PC-3 (cell line): ENCODE results near the gene HNRNPLL. TPM values are rescaled to one million over a fixed set of nuclear protein-coding genes. Genes with fewer than 3 reads are reported as not detected.

Source experiments
- ATAC-seq: fragments of 200-7000 bp; cut with Tn5 transposase; 2 replicates; pipeline ENCODE4 v1.9.1; 2020; ENCODE audit warnings: mild to moderate bottlenecking, moderate library complexity
- BruUV-seq: library from RNA; stranded (reverse); fragments of 400-500 nt; replicated peaks from 2 replicates; lab custom pipeline; 2021; lab: Mats Ljungman, UMichigan
- CTCF ChIA-PET: fragments of 300-600 bp; sonication (Branson Sonifier 250); formaldehyde crosslinking; loops from one replicate; lab custom pipeline; 2022; ENCODE audit warnings: antibody characterized with exemption; lab: Charles Lee
- POLR2A ChIA-PET: fragments of 300-600 bp; sonication (Branson Sonifier 250); formaldehyde crosslinking; loops from one replicate; lab custom pipeline; 2022; ENCODE audit warnings: antibody characterized with exemption; ENCODE audit not compliant: unreplicated experiment; lab: Charles Lee
- DNase-seq: peaks from one replicate; pipeline ENCODE4 v3.0.0-alpha.2; 2015
- H2AFZ ChIP-seq: fragments of 300-600 bp; sonication (generic); 2 replicates; pipeline ENCODE4 v1.6.0; 2016; ENCODE audit warnings: antibody characterized with exemption, low read length
- H3F3A ChIP-seq: fragments of 300-600 bp; sonication (generic); one replicate; pipeline ENCODE4 v1.6.0; 2017; ENCODE audit warnings: antibody characterized with exemption, low read length, control low read depth, mild to moderate bottlenecking; ENCODE audit not compliant: unreplicated experiment
- H3K27ac ChIP-seq: fragments of 300-600 bp; sonication (generic); 2 replicates; pipeline ENCODE4 v1.5.1; 2016; ENCODE audit warnings: mild to moderate bottlenecking, low read length
- H3K27me3 ChIP-seq: fragments of 300-600 bp; sonication (generic); 2 replicates; pipeline ENCODE4 v1.6.1; 2016; ENCODE audit warnings: low read length, mixed read lengths
- H3K36me3 ChIP-seq: fragments of 300-600 bp; sonication (generic); 2 replicates; pipeline ENCODE4 v1.6.1; 2016; ENCODE audit warnings: low read depth, mixed run types, low read length, mixed read lengths
- H3K4me1 ChIP-seq: fragments of 300-600 bp; sonication (generic); 2 replicates; pipeline ENCODE4 v1.5.1; 2016; ENCODE audit warnings: low read length; ENCODE audit not compliant: insufficient read depth
- H3K4me2 ChIP-seq: fragments of 300-600 bp; sonication (generic); 2 replicates; pipeline ENCODE4 v1.6.0; 2016; ENCODE audit warnings: low read length
- H3K4me3 ChIP-seq: fragments of 300-600 bp; sonication (generic); 2 replicates; pipeline ENCODE4 v1.5.1; 2016; ENCODE audit warnings: mild to moderate bottlenecking, low read length, mixed read lengths
- H3K79me2 ChIP-seq: fragments of 300-600 bp; sonication (generic); 2 replicates; pipeline ENCODE4 v1.6.1; 2017; ENCODE audit warnings: low read length, mixed read lengths
- H3K9ac ChIP-seq: fragments of 300-600 bp; sonication (generic); 2 replicates; pipeline ENCODE4 v1.6.0; 2016; ENCODE audit warnings: mild to moderate bottlenecking, low read length
- H3K9me2 ChIP-seq: fragments of 300-600 bp; sonication (generic); replicated peaks from 2 replicates; pipeline ENCODE4 v1.6.1; 2016; ENCODE audit warnings: mixed run types, low read length, mixed read lengths
- H3K9me3 ChIP-seq: fragments of 300-600 bp; sonication (generic); 2 replicates; pipeline ENCODE4 v1.6.1; 2016; ENCODE audit warnings: low read length, mixed read lengths
- H4K20me1 ChIP-seq: fragments of 300-600 bp; sonication (generic); 2 replicates; pipeline ENCODE4 v1.6.1; 2016; ENCODE audit warnings: low read length, mixed read lengths
- CTCF ChIP-seq: fragments of 300-600 bp; sonication (generic); conservative IDR thresholded peaks from 2 replicates; pipeline ENCODE4 v1.5.1; 2017; ENCODE audit warnings: antibody characterized with exemption, low read depth, mild to moderate bottlenecking, low read length
- EZH2 ChIP-seq: fragments of 300-600 bp; sonication (generic); IDR thresholded peaks from one replicate; pipeline ENCODE4 v1.6.1; 2017; ENCODE audit warnings: antibody characterized with exemption, mild to moderate bottlenecking, low read length; ENCODE audit not compliant: unreplicated experiment
- EZH2phosphoT487 ChIP-seq: fragments of 300-600 bp; sonication (generic); IDR thresholded peaks from 2 replicates; pipeline ENCODE4 v1.6.1; 2018; ENCODE audit warnings: mild to moderate bottlenecking, antibody characterized with exemption, low read length, borderline replicate concordance
- intact Hi-C: fragments of 100-400 bp; cut with micrococcal nuclease; formaldehyde crosslinking; loops from 2 replicates; pipeline ENCODE4 v1.9.0; 2023
- total RNA-seq: library from RNA; depleted of rRNA; stranded (reverse); fragments of >200 nt; gene quantifications from 2 replicates; pipeline ENCODE4 v1.2.3, GENCODE V29; 2014

HNRNPLL gene
- total RNA-seq, 1 experiment from 2014 or later: 30.1 TPM

GRCh38 chr2:38571193-38571592 lies 31.5 kb downstream of the HNRNPLL start:
- ATAC-seq (no peak), DNase-seq (no peak)
- H4K20me1 ChIP-seq: no peaks in the 10 kb centered on the region
- H3K36me3 ChIP-seq: peaks cover 38% of the 10 kb centered on the region
- intact Hi-C loops: no loop called here
- TF ChIP-seq CTCF (no peak), EZH2phosphoT487 (no peak), EZH2 (no peak)
- no TSS peak for BruUV-seq
- no peaks in the 10 kb centered on the region for H3K27me3 ChIP-seq
- H3K79me2 ChIP-seq: no peaks in the 10 kb centered on the region
- no peak overlapping the region for H3K4me2 ChIP-seq
- no peaks in the 10 kb centered on the region for H3K9me3 ChIP-seq
- H3K4me1 ChIP-seq: no peaks in the 10 kb centered on the region
- no peak overlapping the region for H3K9ac ChIP-seq
- H3K9me2 ChIP-seq: no peaks in the 10 kb centered on the region
- H2AFZ ChIP-seq: no peak overlapping the region
- no peak overlapping the region for H3K4me3 ChIP-seq
- CTCF ChIA-PET: no interaction called here
- no peaks in the 10 kb centered on the region for H3F3A ChIP-seq
- POLR2A ChIA-PET: no interaction called here
- H3K27ac ChIP-seq: no peak overlapping the region

- no peak overlapping the region for H3K4me2 ChIP-seq
- no peak overlapping the region for H3K27ac ChIP-seq
- peaks cover 38% of the 10 kb centered on the region for H3K36me3 ChIP-seq
- no peak overlapping the region for H3K9ac ChIP-seq
- ATAC-seq: no peak
- no peak for DNase-seq
- H2AFZ ChIP-seq: no peak overlapping the region
- intact Hi-C loops: no loop called here
- BruUV-seq: no TSS peak
- H3K4me1 ChIP-seq: no peaks in the 10 kb centered on the region
- H3K9me2 ChIP-seq: no peaks in the 10 kb centered on the region
- no peaks in the 10 kb centered on the region for H3K79me2 ChIP-seq
- H3K4me3 ChIP-seq: no peak overlapping the region
- POLR2A ChIA-PET: interaction anchor here (0.6 kb wide), 1 partner anchor 846 kb away, joined by 3 read pairs; no protein-coding TSS in a partner anchor
- CTCF ChIA-PET: no interaction called here
- no peaks in the 10 kb centered on the region for H4K20me1 ChIP-seq
- no peaks in the 10 kb centered on the region for H3F3A ChIP-seq
- H3K27me3 ChIP-seq: no peaks in the 10 kb centered on the region
- no peaks in the 10 kb centered on the region for H3K9me3 ChIP-seq
- TF ChIP-seq CTCF (no peak), EZH2phosphoT487 (no peak), EZH2 (no peak)
Observed at GRCh38 chr2:38568724-38569436, 33.8 kb downstream of the HNRNPLL start.

DNA sequence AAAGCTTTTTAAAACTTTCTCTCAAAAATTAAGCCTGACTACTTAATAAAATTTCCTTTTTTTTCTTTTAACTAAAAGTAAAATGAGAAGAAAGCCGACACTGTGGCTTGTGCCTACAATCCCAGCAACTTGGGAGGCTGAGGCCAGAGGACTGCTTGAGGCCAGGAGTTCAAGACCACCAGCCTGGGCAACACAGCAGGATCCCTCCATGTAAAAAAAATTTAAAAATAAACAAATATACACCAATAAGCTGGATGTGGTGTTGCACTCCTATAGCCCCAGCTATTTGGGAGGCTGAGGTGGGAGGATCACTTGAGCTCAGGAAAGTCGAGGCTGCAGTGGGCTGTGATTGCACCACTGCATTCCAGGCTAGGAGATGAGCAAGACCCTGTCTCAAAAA lies 37.4 kb downstream of the HNRNPLL start:
- Histone ChIP-seq H3K79me2 (no peaks in the 10 kb centered on the region), H3K9me3 (no peaks in the 10 kb centered on the region), H3K9me2 (no peaks in the 10 kb centered on the region), H3K4me2 (no peak overlapping the region), H3K36me3 (peaks cover 27% of the 10 kb centered on the region; the same call in 1 of the 2 replicates), H3K4me1 (no peaks in the 10 kb centered on the region), H3K4me3 (no peak overlapping the region), H3F3A (no peaks in the 10 kb centered on the region), H2AFZ (no peak overlapping the region), H3K27me3 (no peaks in the 10 kb centered on the region), H3K9ac (no peak overlapping the region), H3K27ac (no peak overlapping the region), H4K20me1 (no peaks in the 10 kb centered on the region)
- intact Hi-C loops: no loop called here
- CTCF ChIA-PET: interaction anchor here (0.7 kb wide), 1 partner anchor 31 kb away, joined by 13 read pairs; no protein-coding TSS in a partner anchor
- TF ChIP-seq CTCF (no peak), EZH2phosphoT487 (no peak), EZH2 (no peak)
- POLR2A ChIA-PET: no interaction called here
- ATAC-seq (no peak), DNase-seq (no peak)
- BruUV-seq: no TSS peak
